H1 (cell line): Measurements from ENCODE around the gene DPM3.

Experiments used
- EP300 ChIP-seq, 2 experiments: IDR thresholded peaks; 1 replicate in 1 of 2; 2 replicates in 1 of 2; pipeline ENCODE4 v1.6.1; 2011 to 2012; ENCODE audit warnings: low read depth in 2 of 2, low read length in 2 of 2, mild to moderate bottlenecking in 2 of 2, borderline replicate concordance in 1 of 2, inconsistent platforms in 1 of 2, moderate library complexity in 1 of 2
- KDM1A ChIP-seq: fragments of 200-600, 300-600 bp; sonication (generic); IDR thresholded peaks from 2 replicates; pipeline ENCODE4 v1.7.1; 2016; ENCODE audit warnings: mild to moderate bottlenecking, low read length, borderline replicate concordance
- MAX ChIP-seq: IDR thresholded peaks from 2 replicates; pipeline ENCODE4 v1.6.1; 2012; ENCODE audit warnings: inconsistent platforms
- POLR2A ChIP-seq, 2 experiments: IDR thresholded peaks; 1 replicate in 1 of 2; 2 replicates in 1 of 2; pipeline ENCODE4 v1.6.1; 2011; ENCODE audit warnings: low read depth in 2 of 2, low read length in 2 of 2, mild to moderate bottlenecking in 2 of 2; ENCODE audit errors: control extremely low read depth in 1 of 2

DNA sequence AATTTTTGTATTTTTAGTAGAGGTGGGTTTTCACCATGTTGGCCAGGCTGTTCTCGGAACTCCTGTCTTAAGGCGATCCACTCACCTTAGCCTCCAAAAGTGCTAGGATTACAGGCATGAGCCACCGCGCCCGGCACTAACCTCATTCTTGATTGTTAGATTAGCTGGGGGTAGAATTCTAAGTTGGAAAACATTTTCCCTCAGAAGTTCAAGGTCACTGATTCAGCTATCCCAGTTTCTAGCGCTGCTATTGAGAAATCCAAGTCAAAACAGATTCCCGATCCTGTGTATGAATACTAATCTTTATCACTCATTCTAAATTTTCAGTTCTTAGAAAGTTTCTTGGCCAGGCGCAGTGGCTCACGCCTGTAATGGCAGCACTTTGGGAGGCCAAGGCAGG is 37.0 kb downstream of the DPM3 start:
- TF ChIP-seq EP300 (IDR thresholded peaks at IDR 0.05; ENCODE audit: borderline replicate concordance in 1 of 2, low read depth in 2 of 2, low read length in 2 of 2): no peak
- no peak for TF ChIP-seq KDM1A
- no peak for TF ChIP-seq MAX
- no peak for TF ChIP-seq POLR2A (IDR thresholded peaks at IDR 0.05; ENCODE audit: control extremely low read depth in 1 of 2, low read depth in 2 of 2, low read length in 2 of 2)
